HG02970 (cell line): ENCODE data around the gene ATXN1.
A peak's percentile ranks its signal among the peaks of the same experiment; 100 is the strongest.

ENCODE experiments used
- ATAC-seq: cut with Tn5 transposase; IDR thresholded peaks from one replicate; pipeline ENCODE4 v1.9.1; 2021; ENCODE audit warnings: mild to moderate bottlenecking, moderate library complexity, moderate number of reproducible peaks; ENCODE audit not compliant: unreplicated experiment, low FRiP score

ATXN1 gene

DNA sequence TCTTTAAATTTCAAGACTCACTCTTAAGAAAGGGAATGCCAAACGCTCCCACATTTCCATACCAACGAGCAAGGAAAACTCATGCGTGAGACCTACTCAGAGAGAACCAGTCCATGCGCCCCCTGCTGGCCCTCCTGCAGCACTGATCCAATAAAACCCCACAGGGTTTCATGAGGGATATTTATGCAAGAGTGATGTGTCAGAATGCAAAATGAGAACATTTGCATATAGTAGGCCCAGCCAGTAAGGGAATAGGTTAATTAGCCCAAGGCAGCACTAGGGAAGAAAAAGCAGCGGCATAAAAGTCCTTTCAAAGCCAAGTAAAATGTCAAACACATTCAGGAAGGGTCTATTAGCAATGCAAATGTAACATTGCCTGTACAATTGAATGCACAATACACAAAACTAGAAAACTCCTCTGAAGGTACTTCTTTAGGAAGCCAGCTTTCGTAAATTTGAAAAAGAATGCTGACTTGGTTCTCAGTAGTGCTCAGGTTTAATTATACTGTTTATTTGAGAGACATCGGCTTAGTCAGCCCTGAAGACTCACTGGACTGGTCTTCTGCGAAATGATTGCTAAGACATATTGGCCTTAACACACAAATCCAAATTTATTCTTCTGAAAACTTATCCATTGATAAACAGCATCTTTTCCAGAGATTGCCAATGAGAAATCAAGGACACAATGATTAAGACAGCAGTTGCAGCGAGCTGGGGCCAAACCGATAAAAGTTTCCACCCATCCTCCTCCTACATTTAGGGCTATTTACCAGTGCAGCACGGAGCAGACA, 429.7 kb downstream of the ATXN1 start:
- peak; percentile 46 for ATAC-seq

DNA sequence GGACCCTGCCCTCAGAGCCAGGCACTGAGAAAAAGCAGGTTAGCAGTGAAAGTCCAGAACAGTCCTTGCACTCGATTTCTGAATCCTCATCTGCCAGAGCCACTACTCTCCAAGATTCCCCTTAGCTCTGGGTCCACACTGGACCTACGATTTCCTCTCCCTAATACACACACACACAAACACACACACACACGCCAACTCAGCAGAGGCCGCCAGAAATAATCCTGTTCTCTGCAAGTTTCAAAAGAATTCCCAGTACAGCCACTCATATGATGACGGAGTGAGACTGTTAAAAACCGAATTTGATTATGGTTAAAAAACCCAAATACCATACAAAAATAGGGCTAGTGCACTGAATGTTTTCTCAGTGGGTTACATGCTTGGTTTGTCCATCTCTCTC, 432.0 kb downstream of the ATXN1 start:
- no peak for ATAC-seq

DNA sequence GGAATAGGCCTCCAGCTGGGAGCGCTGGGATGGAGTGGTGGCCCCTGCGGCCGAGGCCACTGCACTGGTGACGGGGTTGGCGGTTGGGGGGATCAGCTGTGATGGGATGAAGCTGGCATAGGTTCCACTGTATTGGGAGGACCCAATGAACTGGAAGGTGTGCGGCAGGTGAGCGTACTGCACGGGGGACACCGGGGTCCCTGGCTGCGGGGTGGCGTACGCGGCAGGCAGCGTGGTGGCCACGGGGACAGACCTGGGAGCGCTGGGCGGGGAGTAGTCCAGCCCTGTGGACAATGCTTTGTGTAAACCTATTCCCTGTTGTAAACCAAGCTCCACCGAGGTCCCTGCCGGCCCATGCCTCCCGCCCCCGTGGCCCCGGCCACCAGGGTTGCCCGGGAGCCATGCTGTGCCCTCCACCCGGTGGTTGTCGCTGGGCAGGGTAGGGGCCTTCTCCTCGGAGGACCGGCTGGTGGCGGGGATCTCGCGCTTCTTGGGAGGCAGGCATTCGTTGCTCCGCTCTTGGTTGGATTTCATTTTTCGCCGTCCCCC, 433.4 kb downstream of the ATXN1 start:
- no peak for ATAC-seq

DNA sequence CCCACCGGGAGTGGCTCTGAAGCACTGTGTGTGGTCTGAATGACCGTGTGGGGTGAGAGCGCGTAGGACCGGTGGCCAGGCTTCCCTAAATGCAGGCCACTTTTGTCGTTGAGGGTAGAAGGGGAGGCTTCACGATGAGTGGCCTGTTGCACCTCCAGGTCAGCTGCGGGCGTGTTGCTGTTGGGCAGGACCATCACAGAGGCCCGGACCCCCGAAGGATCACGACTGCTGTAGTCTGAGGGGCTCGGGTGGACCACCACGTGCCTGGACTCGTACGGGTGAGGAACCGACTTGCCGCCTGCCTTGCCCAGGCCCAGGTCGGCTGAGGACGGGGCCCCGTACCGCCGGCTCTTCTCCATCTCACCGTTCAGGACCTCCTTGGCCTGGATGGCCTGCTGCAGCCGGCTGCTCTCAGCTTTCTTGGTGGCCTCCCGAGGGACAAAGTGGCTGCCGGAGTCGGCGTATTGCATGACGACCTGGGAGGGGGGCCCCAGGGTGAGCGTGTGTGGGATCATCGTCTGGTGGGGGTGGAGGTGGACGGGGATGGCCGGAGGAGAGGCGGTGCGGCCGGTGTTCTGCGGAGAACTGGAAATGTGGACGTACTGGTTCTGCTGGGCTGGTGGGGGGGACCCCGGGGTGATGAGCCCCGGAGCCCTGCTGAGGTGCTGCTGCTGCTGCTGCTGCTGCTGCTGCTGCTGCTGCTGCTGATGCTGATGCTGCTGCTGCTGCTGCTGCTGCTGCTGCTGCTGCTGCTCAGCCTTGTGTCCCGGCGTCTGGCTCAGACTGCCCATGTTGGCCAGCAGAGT, 434.1 kb downstream of the ATXN1 start:
- no peak for ATAC-seq

DNA sequence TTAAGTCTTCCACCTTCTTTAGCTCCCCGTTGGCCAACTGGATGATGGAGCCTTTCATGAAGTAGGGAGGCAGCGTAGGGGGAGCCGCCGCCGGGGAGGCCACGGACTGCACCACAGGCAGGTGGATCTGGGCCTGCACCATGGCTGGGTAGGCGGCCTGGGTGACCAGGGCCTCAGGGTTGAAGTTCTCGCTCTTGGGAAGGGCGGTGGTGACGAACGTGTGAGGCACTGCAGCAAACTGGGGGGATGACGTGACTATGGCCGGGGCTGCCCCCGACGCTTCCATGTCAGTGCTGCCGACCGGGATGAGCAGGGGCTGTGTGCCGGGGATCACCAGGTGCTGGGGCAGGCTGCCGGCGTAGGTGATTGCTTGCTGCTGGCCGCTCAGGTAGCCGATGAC, 434.7 kb downstream of the ATXN1 start:
- no peak for ATAC-seq

DNA sequence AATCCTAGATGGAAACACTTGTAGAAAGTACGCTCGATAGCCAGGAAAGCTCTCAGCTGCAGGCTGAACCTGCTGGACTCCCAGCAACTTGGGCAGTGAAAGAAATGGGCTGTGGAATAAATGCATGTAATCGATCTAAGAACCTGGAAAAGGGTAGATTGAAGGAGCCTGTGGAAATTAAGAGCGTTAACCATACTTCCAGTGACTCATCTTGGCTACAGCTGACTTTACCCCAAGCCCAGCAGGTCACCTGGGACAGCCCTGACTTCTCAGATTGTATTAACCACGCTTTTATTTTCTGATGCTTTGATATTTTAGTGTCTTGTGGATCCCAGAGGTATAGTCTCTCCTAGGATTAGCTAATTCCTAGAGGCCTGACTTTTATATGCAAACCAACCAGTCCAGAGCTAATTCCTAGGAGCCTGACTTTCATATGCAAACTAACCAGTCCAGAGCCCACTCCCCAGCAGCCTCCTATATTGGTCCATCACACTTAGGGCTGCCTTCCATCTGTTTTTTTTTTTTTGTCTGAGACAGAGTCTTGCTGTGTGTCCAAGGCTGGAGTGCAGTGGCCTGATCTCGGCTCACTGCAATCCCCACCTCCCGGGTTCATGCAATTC, 436.5 kb downstream of the ATXN1 start:
- ATAC-seq, result no peak

DNA sequence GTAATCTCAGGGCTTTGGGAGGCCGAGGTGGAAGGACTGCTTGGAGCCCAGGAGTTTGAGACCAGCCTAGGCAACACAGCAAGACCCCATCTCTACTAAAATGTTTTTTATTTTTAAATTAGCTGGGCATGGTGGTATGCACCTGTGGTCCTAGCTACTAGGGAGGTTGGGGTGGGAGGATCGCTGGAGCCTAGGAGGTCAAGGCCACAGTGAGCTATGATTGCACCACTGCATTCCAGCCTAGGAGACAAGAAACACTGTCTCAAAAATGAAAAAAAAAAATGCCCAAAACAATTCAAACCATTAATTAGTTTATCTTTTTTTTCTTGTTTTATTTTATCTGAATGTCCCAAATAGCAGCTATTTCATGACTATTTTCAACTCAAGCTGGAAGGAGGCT, 437.1 kb downstream of the ATXN1 start:
- ATAC-seq, result no peak

DNA sequence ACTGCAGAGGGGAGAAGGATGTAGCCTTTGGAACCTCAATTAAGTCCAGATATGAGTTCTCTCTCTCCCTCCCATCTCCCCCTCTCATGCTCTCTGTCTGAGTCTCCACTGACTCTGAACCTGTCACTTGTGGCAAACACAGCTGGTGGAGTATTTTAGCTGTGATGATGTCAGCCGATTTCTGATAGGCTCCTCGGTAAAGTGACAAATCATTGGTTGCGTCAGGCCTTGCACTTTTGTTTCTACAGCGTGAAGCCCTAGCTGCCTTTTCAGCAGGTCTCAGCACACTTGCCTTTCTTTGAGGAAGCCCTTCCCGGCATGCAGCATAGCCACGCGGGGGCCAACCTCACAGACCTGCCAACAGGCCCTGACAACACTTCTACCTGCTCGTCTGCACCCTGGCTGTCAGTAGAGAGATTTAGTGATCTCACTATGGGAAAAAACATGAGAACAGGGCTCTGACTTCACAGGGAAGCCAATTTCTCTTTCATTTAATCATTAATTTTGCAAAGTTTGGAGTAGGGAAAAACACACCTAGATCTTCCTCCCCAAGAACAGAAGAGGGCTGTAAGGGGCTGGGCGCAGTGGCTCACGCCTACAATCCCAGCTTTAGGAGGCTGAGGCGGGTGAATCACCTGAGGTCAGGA, 438.5 kb downstream of the ATXN1 start:
- peak; percentile 62 for ATAC-seq

DNA sequence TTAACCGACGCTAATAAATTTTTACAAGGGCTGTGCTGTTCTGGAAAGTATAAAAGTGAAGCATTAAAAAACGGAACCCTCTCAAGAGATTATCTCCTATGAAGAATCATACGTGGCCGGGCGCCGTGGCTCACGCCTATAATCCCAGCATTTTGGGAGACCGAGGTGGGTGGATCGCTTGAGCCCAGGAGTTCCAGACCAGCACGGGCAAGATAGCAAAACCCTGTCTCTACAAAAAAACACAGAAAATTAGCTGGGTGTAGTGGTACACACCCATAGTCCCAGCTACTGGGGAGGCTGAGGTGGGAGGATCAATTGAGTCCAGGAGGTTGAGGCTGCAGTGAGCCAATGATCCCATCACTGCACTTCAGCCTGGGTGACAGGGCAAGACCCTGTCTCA, 439.4 kb downstream of the ATXN1 start:
- no peak for ATAC-seq

DNA sequence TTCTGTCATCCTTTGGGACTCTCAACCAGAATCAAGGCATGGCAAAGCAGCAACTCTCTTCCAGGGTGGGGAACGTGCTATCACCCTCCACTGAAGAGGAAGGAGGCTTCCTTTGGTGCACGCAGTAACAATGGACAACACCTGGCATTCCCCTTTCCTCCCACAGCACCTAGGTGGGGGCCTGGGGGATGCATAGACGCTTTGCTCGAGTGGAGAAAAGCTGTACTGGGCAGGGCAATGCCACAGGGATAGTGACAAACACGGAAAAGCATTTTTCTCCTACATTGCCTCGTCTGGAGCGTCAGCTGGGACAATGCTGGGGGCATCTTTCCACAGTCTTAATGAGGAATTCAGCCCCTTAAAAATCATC, 439.9 kb downstream of the ATXN1 start:
- no peak for ATAC-seq

DNA sequence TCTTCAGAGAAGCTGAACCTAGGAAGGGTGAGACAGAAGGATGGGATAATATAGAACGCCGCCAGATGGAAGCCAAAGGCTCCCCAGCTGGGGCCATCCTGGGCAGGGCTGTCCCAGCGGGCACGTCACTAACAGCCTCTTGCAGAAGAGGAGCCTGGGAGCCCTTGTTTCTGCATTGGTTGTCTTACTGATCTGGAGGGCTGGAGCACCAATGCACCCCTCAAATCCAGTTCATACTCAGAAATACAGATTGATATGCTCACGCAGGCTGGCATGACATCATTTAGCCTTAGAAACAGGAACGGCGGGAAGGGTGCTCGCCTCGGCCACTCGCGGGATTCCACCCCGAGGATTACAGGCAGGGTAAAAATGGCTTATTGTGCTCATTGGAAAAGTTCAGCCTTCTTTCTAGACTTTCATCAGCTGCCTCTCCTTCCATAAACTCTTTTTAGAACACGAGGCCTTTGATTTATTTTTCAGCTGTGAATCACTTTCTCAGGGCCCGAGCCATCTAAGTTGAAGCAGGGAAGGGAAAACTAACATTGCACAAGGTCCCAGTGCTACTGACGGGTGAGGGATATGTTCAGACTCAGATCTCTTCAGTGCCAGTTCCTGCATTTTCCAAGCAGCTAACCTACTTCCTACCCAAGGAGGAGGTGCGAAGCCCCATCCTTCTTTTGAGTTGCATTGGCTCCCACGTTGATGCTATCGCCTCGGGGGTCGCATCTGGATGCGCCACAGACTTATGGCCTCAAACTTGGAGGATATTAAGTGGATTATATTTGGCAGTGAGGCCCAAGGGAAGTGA, 440.5 kb downstream of the ATXN1 start:
- ATAC-seq, result no peak

DNA sequence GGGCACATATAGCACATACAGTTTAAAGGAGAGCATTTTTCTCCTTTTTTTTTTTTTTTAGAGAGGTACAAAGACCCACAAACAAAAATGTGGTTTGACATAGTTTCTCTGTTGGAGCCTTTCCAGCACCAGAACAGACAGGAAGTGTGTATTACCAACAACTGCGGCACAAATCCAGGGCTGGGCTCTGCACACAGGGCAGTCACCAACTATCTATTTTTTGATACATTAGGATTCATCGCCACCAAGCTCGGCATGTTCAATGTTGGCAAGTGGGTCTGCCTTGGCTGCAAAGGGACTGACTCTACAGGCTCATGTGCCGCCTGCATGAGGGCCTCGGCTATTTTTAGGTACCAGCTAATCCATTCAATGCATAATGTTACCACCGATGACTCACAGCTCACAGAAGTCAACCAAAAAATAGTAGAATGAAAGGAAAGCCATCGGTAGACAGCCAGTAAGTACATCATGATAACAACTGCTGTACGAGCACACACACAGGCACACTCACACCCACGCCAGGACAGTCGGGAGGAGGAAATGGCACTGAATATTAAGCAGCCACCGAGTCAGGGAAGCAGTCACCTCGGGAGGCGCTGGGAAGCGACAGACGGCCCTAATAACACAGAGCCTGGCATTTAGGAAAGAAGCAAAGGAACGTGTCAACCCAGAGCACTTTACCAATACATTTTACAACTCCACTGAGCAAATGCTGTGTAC, 441.3 kb downstream of the ATXN1 start:
- ATAC-seq, result peak; percentile 41

DNA sequence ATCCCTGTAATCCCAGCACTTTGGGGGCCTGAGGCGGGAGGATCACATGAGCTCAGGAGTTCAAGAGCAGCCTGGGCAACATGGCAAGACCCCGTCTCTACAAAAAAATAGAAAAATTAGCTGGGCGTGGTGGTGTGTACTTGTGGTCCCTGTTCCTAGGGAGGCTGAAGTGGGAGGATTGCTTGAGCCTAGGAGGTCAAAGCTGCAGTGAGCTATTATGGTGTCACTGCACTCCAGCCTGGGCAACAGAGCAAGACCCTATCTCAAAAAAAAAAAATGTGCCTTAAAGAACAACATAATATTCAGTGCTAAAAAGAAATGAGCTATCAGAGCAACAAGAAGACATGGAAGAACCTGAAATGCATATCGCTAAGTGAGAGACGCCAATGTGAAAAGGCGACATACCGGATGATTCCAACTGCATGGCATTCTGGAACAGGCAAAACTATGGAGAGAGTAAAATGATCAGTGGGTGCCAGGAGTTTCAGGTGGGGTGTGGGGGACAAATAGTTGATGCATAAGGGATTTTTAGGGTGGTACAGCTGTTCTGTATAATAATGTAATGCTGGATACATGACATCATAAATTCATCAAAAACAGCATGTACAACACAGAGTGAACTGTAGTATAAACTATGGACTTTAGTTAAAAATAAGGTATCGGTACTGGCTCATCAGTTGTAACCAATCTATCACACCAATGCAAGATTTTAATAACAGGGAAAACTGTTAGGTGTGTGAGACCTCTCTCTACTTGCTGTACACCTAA, 442.1 kb downstream of the ATXN1 start:
- ATAC-seq, result no peak

DNA sequence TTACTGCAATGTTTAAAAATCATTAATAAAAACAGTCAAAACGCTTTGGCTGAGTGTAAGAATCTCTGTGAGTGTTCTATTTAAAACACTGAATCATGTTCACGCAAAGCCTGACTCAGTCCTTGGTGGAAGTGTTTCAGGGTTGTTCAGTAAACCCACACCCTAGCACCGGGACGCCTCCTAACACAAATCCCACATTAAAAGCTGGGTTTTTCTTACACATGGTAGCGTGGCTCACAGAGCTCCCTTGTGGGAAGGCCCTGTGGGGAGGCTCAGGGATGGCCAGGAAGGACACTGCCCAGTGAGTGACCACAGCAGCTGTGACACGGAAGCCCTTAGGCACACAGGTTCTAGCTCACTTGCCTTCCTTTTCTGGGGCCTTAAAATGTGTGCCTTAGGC, 442.7 kb downstream of the ATXN1 start:
- no peak for ATAC-seq

DNA sequence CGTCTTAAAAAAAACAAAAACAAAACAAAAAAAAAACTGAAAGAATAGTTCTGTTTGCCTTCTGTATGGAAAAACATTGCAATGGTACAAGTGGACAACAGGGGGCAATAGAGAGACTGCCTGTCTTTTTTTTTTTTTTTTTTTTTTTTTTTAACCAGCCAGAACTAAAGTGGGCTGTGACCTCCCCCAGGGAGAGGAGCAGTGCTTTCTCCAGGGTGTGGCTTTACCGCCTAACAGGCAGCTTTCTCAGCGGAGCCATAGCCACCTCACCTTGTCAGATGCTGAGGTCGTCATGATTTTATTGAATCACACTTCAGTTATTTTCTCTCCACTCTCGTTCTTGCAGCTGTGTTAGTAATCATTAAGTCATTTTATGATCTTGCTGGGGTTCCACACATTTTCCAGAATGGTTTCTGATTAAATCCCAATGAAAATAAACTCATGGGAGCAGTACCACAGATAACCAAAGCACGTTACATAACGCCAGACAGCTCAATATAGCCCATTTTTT, 444.5 kb downstream of the ATXN1 start:
- no peak for ATAC-seq

DNA sequence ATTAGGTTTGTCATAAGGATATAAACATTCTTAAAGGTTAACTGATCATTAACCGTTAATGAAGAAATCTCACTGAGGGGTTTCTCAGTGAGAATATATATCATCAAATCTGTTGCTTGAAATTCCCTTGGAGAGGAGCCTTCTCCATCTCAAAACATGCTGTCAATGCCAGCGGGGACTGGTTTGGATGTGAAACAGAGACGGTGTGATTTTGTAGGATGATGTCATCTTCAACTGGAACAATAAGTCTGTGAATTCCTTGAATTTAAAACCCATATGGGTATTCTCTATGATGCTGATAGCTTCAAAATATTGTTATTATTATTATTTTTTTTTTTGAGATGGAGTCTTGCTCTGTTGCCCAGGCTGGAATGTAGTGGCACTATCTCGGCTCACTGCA, 447.0 kb downstream of the ATXN1 start:
- ATAC-seq, result no peak

DNA sequence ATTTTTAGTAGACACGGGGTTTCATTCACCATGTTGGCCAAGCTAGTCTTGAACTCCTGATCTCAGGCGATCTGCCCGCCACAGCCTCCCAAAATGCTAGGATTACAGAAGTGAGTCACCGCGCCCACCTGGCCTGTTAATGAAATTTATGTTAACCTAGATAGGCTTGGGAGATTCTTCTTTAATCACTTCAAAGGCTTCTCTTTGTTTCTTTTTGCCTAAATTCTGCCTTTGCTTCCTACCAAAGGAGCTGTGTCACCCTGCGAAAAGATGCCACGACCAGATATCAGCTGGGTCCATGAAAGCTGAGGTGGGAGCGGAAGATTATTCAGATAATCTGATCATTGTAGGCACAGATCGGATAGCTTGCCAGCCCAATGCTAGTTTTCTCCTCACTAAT, 447.5 kb downstream of the ATXN1 start:
- no peak for ATAC-seq

DNA sequence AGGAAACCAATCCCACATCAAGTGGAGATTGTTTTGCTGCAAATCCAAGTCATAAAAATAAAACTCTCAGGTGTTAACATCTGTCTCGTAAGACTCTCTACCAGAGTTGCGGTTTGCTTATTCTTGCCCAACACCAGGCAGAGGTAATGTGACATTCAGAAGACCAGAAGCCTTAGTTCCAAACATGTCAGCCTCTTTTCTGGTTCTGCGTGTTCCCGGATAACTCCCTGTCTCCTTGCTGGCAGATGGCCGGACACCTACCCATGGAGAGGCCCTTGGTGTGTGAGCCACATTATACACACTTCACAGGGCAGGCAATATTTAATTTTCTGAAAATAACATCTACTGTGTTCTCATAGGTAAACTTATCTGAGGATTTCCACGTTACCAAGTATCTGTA, 449.5 kb downstream of the ATXN1 start:
- no peak for ATAC-seq
